NCI-H774 (cell line): ENCODE data around the gene PRKCE.

Source experiments
- DNase-seq: peaks from one replicate; lab custom pipeline; 2025; lab: John Stamatoyannopoulos, UW

Gene PRKCE

GRCh38 chr2:45860136-45861121 lies 209.0 kb downstream of the PRKCE start:
- DNase-seq: no peak

- no peak for DNase-seq
Observed at GRCh38 chr2:45862843-45863242, 211.4 kb downstream of the PRKCE start.

GRCh38 chr2:45864121-45864520 lies 212.6 kb downstream of the PRKCE start:
- DNase-seq: no peak

GRCh38 chr2:45867349-45867748 lies 215.9 kb downstream of the PRKCE start:
- DNase-seq: no peak

- DNase-seq: no peak
Observed at GRCh38 chr2:45867800-45868199, 216.3 kb downstream of the PRKCE start.

- DNase-seq: no peak
Observed at GRCh38 chr2:45869165-45869501, 217.7 kb downstream of the PRKCE start.

GRCh38 chr2:45871025-45871424 lies 219.6 kb downstream of the PRKCE start:
- DNase-seq: no peak

- no peak for DNase-seq
Observed at GRCh38 chr2:45871541-45871940, 220.1 kb downstream of the PRKCE start.

GRCh38 chr2:45872211-45872610 lies 220.7 kb downstream of the PRKCE start:
- no peak for DNase-seq

- no peak for DNase-seq
Observed at GRCh38 chr2:45874344-45874743, 222.9 kb downstream of the PRKCE start.

GRCh38 chr2:45876611-45877010 lies 225.1 kb downstream of the PRKCE start:
- DNase-seq: no peak

GRCh38 chr2:45879406-45879805 lies 227.9 kb downstream of the PRKCE start:
- no peak for DNase-seq

GRCh38 chr2:45879936-45880335 lies 228.5 kb downstream of the PRKCE start:
- no peak for DNase-seq

- no peak for DNase-seq
Observed at GRCh38 chr2:45881970-45882581, 230.6 kb downstream of the PRKCE start.

GRCh38 chr2:45882707-45883602 lies 231.5 kb downstream of the PRKCE start:
- DNase-seq: no peak

GRCh38 chr2:45883603-45884000 lies 232.1 kb downstream of the PRKCE start:
- no peak for DNase-seq

- DNase-seq: no peak
Observed at GRCh38 chr2:45884126-45884525, 232.7 kb downstream of the PRKCE start.

- no peak for DNase-seq
Observed at GRCh38 chr2:45885171-45885621, 233.7 kb downstream of the PRKCE start.

GRCh38 chr2:45886171-45886663 lies 234.7 kb downstream of the PRKCE start:
- DNase-seq: no peak

GRCh38 chr2:45888167-45888566 lies 236.7 kb downstream of the PRKCE start:
- DNase-seq: no peak

GRCh38 chr2:45888641-45889040 lies 237.2 kb downstream of the PRKCE start:
- no peak for DNase-seq

- DNase-seq: peak; percentile 13
Observed at GRCh38 chr2:45889053-45889452, 237.6 kb downstream of the PRKCE start.
